Fibroblast of the aortic adventitia (primary cell): ENCODE measurements around the gene EFTUD2. TPM values are rescaled to one million over a fixed set of nuclear protein-coding genes. Genes with fewer than 3 reads are reported as not detected.

Source experiments
- DNase-seq: peaks from one replicate; pipeline ENCODE4 v3.0.0-alpha.2; 2010; ENCODE audit warnings: low read depth
- H3K4me3 ChIP-seq: 2 replicates; pipeline ENCODE4 v1.5.1; 2011; ENCODE audit warnings: low read depth, mild to moderate bottlenecking, control low read depth, low read length, moderate library complexity
- total RNA-seq: library from RNA; depleted of rRNA; stranded (reverse); fragments of >200 nt; gene quantifications from 2 replicates; pipeline ENCODE4 v1.2.3, GENCODE V29; 2012; ENCODE audit warnings: low replicate concordance
- TF ChIP-seq, protein P1 (sequence below): IDR thresholded peaks from 2 replicates; pipeline ENCODE4 v1.5.1; 2011; ENCODE audit warnings: mild to moderate bottlenecking, low read length, control low read depth, inconsistent platforms; ENCODE audit not compliant: insufficient read depth

The EFTUD2 gene
- total RNA-seq, 1 donor: 79.9 TPM

DNA sequence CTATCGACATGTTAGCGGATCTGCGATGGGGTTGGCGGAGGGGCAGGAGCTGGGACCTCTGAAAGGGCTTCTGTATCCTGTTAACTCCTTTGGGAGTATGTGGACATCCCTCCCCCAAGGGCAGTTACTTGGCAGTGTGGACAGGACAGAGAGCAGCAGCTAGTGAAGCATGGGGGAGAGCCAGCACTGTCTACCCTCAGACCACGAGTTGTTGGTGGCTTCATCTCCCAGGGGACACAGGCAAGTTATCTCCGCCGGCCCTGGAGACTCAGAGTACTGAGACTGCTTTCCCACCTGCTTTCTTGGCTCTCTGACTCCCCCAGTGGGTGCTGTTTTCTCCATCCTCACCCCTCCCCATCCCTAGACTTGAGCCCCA lies 21.3 kb upstream of the EFTUD2 start:
- no peak for DNase-seq
- TF ChIP-seq, protein P1, sequence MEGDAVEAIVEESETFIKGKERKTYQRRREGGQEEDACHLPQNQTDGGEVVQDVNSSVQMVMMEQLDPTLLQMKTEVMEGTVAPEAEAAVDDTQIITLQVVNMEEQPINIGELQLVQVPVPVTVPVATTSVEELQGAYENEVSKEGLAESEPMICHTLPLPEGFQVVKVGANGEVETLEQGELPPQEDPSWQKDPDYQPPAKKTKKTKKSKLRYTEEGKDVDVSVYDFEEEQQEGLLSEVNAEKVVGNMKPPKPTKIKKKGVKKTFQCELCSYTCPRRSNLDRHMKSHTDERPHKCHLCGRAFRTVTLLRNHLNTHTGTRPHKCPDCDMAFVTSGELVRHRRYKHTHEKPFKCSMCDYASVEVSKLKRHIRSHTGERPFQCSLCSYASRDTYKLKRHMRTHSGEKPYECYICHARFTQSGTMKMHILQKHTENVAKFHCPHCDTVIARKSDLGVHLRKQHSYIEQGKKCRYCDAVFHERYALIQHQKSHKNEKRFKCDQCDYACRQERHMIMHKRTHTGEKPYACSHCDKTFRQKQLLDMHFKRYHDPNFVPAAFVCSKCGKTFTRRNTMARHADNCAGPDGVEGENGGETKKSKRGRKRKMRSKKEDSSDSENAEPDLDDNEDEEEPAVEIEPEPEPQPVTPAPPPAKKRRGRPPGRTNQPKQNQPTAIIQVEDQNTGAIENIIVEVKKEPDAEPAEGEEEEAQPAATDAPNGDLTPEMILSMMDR: no peak
- H3K4me3 ChIP-seq: no peak overlapping the region

DNA sequence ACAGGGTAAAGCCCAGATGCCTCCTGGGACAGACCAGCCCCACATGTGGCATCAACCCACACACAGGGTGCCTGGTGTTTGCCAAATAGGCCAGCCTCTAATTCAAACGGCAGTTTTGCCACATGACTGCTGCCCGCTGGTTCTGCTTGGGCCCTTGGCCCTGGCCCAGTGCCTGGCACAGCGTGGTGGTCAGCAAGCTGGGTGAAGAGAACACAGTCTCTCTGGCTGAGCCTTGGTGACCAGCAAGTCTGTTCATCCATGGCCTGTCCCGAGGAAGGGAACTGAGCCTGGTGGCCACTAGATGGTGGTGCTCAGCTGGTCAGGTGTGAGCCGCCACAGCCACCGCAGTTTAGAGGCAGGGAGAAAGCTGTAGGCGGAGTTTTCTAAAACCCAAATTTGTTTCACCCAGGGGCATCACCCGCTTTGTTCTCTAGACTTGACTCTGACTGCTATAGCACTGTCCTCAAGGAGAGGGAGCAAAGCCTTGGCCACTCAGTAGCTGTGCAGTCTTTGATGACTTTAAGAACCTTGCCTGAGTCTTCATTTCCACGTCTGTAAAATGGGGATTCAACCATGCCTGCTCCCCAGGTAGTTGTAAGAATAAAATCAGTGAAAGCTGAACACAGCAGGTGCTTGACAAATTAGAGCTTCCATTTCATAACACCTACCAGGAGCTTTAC lies 20.8 kb upstream of the EFTUD2 start:
- H3K4me3 ChIP-seq: no peak overlapping the region
- peak; percentile 86 for DNase-seq
- TF ChIP-seq, protein P1: peak; percentile 85

DNA sequence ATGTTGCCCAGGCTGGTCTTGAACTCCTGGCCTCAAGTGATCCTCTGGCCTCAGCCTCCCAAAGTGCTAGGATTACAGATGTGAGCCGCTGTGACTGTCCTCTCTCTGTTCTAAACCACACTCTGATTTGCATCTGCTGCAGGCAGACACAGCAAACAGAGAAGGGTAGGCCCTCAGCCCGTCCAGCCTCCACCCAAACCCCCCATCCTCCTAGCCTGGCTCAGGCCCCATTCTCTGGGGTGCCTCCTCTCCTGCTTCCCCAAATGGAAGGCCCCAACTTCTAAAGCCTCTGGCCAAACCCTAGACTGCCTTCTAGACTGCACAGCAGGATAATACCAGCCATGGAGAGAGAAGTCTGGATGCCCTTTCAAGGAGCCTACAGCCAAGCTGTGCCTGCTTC lies 20.2 kb upstream of the EFTUD2 start:
- TF ChIP-seq, protein P1: no peak
- no peak for DNase-seq
- H3K4me3 ChIP-seq: no peak overlapping the region

DNA sequence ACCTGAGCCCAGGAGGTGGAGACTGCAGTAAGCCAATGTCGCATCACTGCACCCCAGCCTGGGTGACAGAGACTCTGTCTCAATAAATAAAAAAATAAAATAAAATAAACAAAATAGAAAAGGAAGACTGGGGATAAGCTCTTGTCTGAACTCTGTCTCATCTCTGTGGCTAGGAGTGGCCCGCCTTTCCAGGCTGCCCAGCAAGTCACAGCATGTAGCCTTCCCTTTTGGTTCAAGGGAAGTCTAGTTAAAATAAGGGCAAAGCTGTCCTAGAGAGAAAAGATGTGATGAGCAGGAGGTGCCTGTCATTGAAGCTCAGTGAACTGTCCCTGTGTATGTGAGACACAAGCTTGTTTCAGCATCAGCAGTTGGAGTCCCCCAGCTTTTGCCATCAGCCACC lies 18.8 kb upstream of the EFTUD2 start:
- no peak for DNase-seq
- H3K4me3 ChIP-seq: no peak overlapping the region
- TF ChIP-seq, protein P1: no peak

DNA sequence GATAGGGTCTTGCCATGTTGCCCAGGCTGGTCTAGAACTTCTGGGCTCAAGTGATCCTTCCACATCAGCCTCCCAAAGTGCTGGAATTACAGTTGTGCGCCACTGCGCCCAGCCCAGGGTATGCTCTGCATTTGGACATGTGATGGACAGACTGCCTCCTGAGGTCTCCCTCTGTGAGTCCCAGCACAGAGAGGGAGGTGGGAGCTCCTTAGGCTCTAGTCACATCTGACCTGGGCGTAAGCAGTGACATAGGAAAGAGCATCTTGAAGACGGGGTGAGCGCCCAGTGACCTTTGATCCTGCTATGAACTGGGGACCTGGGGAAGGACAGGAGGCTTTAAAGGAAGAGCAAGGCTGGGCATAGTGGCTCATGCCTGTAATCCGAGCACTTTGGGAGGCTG lies 18.2 kb upstream of the EFTUD2 start:
- TF ChIP-seq, protein P1: no peak
- H3K4me3 ChIP-seq: no peak overlapping the region
- no peak for DNase-seq

DNA sequence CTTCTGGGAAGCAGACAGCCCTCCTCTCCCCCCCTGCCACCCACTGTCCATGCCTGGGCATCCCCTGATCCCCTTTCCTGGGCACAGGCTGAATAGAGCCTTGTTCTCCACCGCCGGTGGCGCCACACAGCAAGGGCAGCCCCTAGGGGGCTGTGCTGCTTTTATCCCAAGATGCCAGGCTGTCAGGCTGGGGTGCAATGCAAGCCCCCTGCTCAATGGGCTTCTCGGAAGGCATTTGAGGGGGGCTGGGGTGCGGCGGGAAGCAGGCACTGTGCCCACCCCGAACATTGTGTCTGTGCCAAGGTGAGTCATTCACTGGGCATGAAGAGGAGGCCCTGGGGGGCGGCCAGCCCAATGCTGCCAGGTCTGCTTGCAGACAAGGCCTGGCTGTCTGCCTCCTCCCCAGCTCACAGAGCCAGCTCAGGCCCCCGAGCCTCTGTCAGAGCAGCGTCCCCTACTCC lies 17.6 kb upstream of the EFTUD2 start:
- TF ChIP-seq, protein P1: no peak
- H3K4me3 ChIP-seq: no peak overlapping the region
- peak; percentile 71 for DNase-seq
